OCI-LY1 (cell line): ENCODE data around the gene PDE4C.

Experiments used
- CTCF ChIP-seq: fragments of 200-600 bp; sonication (generic), shearing (Covaris generic); IDR thresholded peaks from 2 replicates; pipeline ENCODE4 v1.5.1; 2017; ENCODE audit warnings: mild to moderate bottlenecking, antibody characterized with exemption, low read length, moderate library complexity, mixed read lengths
- EZH2 ChIP-seq: fragments of 200-600 bp; sonication (generic), shearing (Covaris generic); IDR thresholded peaks from 2 replicates; pipeline ENCODE4 v1.8.0; 2017; ENCODE audit warnings: borderline replicate concordance, mixed run types, mild to moderate bottlenecking, antibody characterized with exemption, low read length, moderate library complexity, mixed read lengths

GRCh38 chr19:18214779-18215433, 11.3 kb downstream of the PDE4C start:
- no peak for TF ChIP-seq CTCF
- TF ChIP-seq EZH2: no peak
